HG03469 (cell line): Measurements from ENCODE around the gene ABHD13.
"Not testable (repeated sequence)": the region's sequence is repeated elsewhere in the genome, so short reads cannot be mapped to it uniquely, and the experiment has no call there.

Experiments used
- ATAC-seq: cut with Tn5 transposase; IDR thresholded peaks from one replicate; pipeline ENCODE4 v1.9.1; 2021; ENCODE audit warnings: mild to moderate bottlenecking, moderate library complexity, moderate number of reproducible peaks; ENCODE audit not compliant: unreplicated experiment

The ABHD13 gene

DNA sequence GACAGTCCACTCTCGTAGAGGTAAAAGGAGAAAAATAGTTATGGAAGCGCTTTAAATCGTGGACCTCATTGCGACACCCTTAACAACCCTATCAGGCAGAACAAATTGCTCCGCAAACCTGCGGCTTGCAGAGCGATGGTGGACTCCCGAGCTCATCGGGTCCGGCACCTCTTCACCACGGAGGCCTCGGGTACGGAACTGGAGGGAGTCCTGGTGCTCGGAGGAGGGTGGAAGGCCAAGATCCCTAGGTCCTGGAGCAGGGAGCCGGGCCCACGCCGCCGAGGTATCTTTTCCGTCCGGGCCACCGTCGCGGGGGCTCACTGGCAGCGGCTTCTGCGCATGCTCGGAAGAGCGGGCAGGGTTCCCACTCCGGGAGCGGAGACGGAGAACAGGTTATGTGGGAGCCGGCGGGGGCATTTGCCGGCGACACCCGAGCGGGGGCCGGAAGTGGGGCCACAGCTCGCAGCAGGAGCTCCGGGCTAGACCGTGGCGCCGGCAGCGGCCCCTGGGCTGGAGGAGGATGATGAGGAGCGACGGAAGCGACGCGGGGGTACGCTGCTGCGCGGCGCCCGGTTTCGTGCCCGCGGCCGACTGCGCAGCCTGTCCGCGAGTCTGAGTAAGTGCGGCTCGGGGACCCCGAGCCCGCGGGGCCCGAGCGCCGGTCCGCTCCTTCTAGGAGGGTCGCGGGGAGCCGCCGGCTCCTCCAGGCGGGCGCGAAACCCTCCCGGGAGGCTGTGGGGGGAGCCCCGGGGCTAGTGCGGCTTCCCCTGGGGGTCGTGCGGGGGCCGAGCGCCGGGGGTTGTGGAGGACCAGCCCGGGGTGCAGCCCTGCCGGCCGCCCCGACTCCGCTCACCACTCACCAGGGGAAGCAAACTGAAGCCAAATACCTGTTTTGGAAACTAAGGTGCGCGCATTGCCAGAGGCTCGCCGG lies at the start of gene ABHD13:
Gene ABHD13 (plus strand): TSS at position 349 of the 931 bp plus-strand sequence. CDS start 10,827 bp downstream, outside the sequence.
- ATAC-seq = peak; percentile 57

DNA sequence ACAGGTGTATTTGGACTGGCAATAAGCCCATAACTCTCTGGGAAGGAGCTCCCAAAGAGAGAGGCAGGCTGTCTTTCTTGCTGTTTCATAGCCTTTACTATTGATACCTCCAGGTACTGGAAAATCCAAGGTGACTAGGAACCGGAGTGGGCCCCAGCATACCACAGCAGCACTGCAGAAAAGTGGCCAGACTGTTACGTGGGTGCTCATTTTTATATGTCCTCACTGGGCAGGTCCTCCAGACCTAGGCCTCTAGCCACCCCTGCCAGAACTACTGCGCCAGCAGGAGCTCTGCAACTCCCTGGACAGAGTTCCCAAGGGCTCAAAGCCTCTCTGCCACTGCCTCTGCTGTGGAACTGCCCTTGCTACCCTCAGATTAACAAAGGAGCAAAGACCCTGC lies 49.3 kb upstream of the ABHD13 start:
- no peak for ATAC-seq

DNA sequence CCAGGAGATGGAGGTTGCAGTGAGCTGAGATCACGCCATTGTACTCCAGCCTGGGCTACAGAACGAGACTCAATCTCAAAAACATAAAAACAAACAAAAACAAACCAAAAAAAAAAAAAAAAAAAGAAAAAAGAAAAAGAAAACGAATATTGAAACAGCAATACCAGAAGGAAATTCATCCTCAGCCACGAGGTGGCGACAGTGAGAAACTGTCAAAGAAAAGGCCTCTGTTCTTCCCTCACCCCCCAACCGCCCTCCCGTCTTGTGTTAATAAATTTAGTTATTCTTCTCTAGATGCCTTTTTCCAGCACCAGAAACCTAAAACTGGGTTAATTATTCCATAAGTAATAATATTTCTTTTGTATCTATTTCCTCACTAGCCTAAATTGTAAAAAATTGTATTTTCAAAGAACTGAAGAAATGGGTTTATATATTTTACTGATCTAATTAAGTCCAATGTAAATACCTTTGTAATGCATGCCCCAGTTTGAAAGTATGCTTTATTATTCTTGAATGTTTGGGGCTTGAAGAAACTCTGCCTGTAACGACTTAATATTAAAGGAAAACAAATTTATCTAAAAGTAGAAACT lies 41.4 kb upstream of the ABHD13 start:
- ATAC-seq = no peak

DNA sequence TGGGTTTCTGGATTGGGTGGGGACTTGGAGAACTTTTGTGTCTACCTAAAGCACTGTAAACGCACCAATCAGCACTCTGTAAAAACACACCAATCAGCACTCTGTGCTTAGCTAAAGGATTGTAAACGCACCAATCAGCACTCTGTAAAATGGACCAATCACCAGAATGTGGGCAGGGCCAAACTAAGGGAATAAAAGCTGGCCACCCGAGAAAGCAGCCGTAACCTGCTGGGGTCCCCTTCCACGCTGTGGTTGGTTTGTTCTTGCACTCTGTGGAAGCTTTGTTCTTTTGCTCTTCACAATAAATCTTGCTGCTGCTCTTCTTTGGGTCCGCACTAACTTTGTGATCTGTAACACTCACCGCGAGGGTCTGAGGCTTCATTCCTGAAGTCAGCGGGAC lies 40.1 kb upstream of the ABHD13 start:
- no peak for ATAC-seq

DNA sequence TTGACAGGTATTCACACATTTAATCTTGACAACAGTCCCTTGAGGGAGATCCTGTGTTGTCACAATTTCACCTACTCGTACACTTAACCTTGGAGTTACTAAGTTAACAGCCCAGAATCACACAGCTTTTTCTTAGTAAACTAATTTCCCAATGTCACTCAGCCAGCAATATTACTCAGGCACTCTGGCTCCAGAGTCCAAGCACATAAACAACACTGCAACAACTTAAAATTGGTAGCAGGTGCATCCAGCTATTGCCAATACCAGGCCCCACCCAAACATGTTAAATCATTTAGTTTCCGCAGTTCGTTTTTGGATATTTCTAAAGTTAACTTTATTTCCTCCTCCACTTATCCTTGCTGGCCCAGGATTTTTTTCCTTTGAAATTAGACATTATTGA lies 35.5 kb upstream of the ABHD13 start:
- ATAC-seq = no peak

DNA sequence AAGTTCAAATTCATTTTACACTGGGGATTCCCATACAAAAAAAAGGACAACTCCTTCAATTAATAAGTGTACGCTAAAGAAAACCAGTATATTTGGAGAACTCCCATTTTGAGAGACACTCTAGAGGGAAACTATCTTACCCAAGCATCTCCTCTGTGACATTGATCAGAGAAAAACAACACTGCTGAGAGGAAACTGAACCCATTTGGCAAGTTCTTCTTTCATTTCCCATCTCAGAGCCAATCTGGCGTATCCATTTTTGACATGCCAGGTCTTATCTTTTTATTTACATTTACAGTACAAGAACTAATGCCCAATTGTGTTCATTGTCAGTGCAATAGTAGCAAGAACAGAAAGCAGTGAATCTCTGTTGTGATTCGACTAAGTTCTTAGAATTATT lies 33.0 kb upstream of the ABHD13 start:
- ATAC-seq = no peak

DNA sequence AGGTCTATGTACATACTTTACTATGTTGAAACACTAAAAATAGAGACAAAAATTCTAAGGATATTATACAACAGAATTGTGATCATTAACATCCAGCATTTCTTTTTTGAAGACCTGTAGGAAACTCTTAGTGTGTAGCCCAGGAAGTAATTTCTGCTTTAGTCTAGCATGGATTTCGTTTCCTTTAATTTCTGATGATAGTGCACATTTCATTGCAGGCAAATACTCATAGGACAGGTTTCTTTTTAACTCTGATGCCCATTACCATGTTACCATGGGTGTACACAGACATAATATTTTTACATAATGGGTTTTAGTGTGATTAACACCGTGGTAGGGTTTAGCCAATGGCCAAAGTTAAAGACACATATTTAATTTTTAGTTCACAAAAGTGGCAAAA lies 29.9 kb upstream of the ABHD13 start:
- ATAC-seq = no peak

DNA sequence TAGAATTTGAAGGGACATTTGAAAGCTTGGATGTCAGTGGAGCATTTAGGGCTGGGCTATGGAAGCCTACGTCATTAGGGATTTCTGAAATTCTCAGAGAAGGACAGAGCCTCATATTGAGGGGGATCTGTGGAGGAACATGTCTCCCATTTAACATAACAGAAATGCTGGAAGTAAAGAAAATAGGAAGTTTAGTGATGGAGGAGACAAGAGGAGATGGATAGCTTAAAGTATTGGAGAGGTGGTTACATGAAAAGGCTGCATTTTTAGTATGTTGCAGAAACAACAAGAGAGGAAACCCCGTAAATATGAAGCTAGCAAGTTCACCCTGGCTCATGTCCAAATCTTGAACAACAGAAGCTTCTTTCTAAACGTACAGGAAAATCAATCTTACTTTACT lies 27.3 kb upstream of the ABHD13 start:
- no peak for ATAC-seq

DNA sequence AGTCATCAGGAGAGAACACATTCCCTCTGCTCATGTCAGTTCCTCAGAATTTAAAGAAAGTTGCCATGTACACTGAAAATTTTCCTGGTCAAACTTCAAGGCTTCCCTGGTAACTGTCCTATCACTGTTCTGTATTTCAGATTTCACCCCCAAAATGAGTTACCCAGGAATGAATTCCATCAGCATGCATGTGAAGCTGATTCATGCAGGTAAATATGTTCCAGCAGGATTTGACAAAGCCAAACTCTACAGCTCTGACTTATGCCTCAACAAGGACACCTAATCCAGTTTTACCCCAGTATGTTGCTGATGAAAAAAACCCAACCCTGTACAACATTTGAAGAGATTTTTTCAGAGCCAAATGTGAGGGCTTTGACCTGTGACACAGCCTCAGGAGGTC lies 24.4 kb upstream of the ABHD13 start:
- no peak for ATAC-seq

DNA sequence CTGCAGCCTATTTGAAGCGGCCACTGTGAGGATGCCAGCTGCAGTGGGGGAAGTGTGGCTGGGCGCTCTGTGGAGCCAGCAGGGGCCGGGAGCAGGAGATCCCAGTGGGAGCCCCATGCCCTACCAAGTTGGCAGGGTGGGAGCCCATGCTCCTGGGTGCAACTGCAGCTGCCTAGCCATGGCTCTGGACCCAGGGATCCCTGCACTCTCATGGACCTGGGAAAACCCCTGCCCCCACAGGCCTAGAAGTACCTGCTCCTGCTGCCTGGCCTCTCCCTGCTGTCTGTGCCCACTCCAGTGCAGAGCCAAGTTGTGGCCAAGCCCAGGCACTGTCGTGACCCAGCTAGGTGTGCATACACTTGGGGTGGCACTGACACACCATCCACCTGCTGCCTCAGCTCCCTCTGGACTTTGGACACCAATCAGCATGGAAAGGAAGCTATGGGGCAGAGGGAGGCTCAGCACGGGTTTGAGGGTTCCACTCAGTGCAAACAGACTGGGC lies 23.7 kb upstream of the ABHD13 start:
- no peak for ATAC-seq

DNA sequence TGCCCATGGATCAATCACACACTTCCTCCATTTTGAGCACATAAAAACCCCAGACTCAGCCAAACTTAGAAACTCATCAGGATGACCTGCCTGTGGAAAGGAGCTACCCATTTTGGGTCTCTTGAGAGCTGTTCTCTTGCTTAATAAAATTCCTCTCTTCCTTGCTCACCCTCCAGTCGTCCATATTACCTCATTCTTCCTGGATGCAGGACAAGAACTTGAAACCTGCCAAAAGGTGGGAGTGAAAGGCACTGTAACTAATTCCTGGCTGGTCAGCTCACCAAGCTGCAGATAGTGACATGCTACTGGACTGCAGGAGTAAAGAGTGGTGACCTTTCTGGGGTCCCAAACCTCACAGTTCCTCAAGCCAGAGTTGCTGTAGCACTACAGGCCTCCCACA lies 23.0 kb upstream of the ABHD13 start:
- ATAC-seq = no peak

DNA sequence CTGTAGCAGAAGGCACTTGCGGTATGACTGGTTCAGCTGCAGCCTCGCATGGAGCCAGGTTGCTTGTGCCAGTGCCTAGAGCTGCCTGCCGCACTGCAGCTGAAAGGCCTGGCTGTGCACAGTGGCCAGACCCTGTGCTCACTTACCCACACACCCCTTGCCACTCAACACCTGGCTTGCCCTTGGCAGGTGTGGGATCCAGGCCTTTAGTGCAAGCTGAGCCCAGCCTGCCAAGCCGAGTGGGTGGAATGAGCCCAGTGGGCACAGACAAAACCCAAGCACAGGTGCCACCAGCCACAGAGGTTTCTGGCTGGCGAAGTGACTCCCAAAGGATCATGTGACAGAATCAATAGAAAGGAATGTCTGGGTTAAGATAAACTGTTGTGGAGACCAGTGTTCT lies 22.3 kb upstream of the ABHD13 start:
- ATAC-seq = no peak

DNA sequence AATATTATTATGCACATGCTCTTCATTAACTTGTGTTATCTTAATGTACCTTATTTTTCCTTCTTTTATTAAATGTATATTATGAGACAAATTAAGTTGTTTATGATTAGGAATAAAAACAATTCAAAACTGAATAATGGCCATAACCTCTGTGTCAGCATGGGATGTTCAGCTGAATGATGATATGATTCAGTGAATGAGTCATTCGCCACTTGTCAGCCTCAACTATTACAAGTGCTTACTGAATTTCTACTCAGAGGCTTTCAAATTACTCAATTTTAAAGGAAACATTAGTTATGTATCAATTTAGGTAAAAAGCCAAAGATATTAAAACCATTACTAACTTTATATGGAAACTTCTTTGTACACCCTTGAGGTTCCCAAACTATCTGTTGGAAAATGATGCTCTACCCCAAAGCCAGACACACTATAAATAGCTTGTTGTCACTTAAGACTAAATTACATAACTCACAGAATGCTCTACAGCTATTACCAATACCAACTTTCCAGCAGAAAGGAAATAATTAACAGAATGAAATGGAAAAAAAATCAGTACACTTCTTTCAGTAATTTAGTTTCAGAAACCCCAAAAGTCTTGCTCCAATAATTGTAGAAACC lies 17.3 kb upstream of the ABHD13 start:
- no peak for ATAC-seq

DNA sequence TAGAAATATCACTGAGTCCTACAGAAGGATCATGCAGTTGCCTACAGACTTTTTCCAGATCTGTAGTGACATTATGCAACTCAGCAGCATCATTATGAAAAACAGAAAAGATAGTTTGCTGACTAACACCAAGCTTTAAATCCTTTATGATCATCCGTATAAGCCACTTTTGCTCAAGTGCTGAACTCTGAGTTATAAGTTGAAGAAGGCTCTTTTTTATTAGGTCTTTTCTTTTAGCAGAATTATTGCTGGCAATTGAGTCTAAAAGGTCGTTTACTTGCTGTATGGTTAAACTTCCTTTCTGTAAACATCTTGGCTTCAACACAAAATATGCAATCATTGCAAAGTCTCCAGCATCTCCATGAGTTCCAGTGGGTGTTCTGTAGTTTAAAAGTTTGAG lies 7.6 kb upstream of the ABHD13 start:
- ATAC-seq = no peak

DNA sequence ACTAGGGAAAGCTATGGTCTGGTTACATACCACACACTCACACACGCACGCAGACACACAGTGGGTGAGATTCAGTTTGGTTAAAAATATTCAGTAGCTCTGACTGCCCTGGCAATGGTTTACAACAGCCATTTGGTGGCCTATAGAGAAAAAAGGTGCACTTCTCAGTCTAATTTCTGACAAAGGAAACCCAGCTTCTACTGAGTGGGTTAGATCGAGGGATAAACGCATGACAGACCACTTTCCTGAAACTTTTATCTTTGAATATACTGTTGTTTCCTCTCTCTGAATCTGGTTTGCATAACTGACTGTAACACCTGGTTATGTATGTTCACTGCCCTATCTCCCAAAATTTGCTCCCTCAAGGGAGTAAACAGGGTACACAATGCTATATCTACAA lies 5.3 kb upstream of the ABHD13 start:
- peak; percentile 26 for ATAC-seq

DNA sequence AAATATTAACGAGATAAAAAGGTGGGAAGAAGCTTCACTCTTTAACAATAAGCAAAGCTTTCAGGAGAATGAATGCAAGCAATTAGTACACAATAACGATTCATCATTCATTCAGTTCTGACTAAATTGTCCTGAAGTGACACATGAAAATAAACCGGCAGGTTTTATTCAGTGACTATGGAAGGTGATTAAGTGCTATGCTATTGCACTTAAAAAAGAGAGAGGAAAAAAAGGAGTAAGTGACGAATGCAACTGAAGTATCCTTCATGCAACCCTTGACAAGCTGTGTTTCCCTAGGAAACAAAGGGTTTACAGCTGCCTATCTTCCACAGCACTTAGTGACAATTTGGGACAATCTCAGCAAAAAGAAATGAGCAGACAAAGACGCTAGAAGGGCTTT lies 4.2 kb upstream of the ABHD13 start:
- no peak for ATAC-seq

DNA sequence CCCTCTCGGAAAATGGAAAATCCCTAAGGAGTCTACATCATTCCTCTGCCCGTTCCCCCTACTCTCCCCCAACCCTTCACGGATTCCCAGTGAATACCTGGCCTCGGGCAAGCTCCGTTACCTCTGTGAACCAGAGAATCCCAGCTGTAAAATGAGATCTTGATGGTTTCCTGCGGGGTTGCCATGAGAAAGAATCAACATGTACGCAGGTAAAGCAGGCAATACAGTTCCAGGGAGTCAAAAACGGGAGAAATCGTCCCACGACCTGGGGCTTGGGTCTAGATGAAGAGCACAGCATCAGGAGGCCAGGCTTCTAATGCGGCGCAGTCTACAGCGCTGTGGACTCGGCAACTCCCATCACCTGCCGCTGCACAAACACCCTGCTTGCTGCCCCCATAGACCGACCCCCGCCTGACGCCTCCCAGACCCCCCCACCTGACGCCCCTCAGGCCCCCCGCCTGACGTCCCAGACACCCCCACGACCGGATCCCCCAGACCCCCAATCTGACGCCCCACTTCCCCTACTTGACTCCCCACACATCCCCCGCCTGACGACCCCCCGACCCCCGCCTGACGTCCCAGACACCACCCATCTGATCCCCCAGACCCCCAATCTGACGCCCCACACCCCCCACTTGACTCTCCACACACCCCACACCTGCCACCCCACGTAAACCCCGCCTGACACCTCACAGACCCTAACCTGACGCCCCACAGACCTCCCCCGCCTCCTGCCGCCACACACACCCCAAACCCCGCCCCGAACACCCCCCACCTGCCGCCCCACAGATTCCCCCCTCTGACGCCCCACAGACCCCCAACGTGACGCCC lies 3.5 kb upstream of the ABHD13 start:
- ATAC-seq = no peak

DNA sequence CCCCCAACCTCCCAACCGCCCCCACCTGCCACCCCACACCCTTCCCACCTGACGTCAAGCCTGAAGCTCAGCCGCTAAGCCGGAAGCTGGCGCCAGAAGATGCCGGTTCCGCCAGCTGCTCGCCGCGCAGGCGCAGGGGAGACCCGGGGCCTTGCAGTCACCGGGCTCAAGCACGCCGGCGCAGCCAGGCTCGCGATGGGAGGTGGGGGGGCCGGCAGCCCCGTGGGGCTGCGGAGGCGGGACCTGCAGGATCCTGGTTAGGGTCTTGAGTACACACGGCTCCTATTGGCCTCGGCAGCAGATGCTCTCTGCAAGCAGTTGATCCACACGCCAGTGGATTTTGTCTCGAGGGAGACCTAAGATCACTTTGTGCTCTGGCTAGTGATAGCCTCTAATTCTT lies 2.8 kb upstream of the ABHD13 start, which contains the start of gene LIG4:
Gene LIG4 (minus strand): TSS at position 101 of the 400 bp plus-strand sequence. CDS start 4,268 bp downstream, outside the sequence.
- peak; percentile 59 for ATAC-seq

DNA sequence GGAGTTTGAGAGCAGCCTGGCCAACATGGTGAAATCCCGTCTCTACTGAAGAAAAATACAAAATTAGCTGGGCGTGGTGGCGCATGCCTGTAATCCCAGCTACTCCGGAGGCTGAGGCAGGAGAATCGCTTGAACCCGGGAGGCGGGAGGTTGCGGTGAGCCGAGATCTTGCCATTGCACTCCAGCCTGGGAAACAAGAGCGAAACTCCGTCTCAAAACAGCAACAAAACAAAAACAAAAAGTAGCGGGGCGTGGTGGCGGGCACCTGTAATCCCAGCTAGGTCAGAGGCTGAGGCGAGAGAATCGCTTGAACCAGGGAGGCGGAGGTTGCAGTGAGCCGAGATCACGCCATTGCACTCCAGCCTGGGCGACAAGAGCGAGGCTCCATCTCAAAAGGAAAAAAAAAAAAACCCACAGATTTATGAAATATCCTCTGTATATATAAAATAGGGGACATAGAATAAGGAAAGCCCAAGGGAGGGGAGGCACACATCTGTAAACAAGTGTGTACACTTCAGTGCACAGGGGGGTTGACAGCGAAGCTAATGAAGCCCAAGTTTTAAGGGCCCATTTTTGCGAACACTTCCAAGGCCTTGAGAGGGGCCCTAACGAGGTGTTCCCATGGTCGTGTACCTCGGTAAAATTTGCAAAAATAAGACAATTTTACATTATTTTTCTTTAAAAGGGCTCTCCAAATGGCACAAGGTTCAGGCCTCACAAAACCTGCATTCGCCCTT lies 717 bp upstream of the ABHD13 start:
- not testable (repeated sequence) for ATAC-seq

DNA sequence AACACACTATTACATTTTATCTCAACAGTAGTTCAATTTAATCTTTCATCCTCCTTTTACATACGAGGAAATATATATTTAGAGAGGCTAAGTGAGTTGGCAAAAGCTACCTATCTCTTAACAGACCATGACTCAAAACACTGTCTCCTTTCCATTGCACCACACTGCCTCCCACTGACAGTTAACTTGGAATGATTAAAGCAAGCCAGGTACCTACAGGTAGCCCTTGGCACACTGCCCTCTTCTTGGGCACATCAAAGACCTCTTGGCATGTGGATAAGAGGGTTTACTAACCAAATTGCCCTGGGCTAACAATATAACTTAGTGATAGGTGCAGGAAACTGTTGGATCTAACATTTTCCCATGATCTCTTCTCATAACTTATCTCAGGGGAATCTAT lies 1.8 kb downstream of the ABHD13 start:
- no peak for ATAC-seq
